ENCODE data around the gene SLC9A7. TPM values are rescaled to one million over a fixed set of nuclear protein-coding genes. Genes with fewer than 3 reads are reported as not detected.

SLC9A7 gene
- total RNA-seq, 4 donors from 2014 or later = 5.5 to 11.1 (median 7.3) TPM

- no peaks in the 10 kb centered on the region for H3K9me3 ChIP-seq
- no peak for TF ChIP-seq POLR2A (IDR thresholded peaks at IDR 0.05)
- no peak for TF ChIP-seq CTCF (IDR thresholded peaks at IDR 0.05)
- no peak for TF ChIP-seq EP300 (IDR thresholded peaks at IDR 0.05)
- DNase-seq (ENCODE audit: low spot score in 2 of 2) = no peak
- H3K4me1 ChIP-seq = no peaks in the 10 kb centered on the region
- H3K36me3 ChIP-seq = no peaks in the 10 kb centered on the region
- no peak overlapping the region for H3K27ac ChIP-seq
- H3K4me3 ChIP-seq = no peak overlapping the region
- WGBS, 2 donors = 85 to 91% methylated on average over 10 of the region's 10 CpGs
- H3K27me3 ChIP-seq = no peaks in the 10 kb centered on the region
These were observed 96.5 kb downstream of the SLC9A7 start for GRCh38 chrX:46662188-46662958.

GRCh38 chrX:46653482-46653881 is 105.4 kb downstream of the SLC9A7 start:
- TF ChIP-seq CTCF (IDR thresholded peaks at IDR 0.05) (no peak), POLR2A (IDR thresholded peaks at IDR 0.05) (no peak), EP300 (IDR thresholded peaks at IDR 0.05) (no peak)
- peaks cover 0 to 12% (median 0%) of the 10 kb centered on the region in 4 donors for H3K4me1 ChIP-seq
- no peaks in the 10 kb centered on the region for H3K27me3 ChIP-seq
- 40 to 44% methylated on average over 6 of the region's 6 CpGs for WGBS, 2 donors
- H3K4me3 ChIP-seq = no peak overlapping the region
- H3K27ac ChIP-seq = no peak overlapping the region
- H3K36me3 ChIP-seq = no peaks in the 10 kb centered on the region
- DNase-seq (ENCODE audit: low spot score in 2 of 2) = no peak
- H3K9me3 ChIP-seq = no peaks in the 10 kb centered on the region

GRCh38 chrX:46649421-46650260 is 109.3 kb downstream of the SLC9A7 start:
- H3K4me1 ChIP-seq = peaks cover 0 to 12% (median 0%) of the 10 kb centered on the region in 4 donors
- H3K4me3 ChIP-seq = no peak overlapping the region
- WGBS, 2 donors = 37 to 54% methylated on average over 7 of the region's 7 CpGs
- no peak for DNase-seq (ENCODE audit: low spot score in 2 of 2)
- H3K27ac ChIP-seq = no peak overlapping the region
- TF ChIP-seq CTCF (IDR thresholded peaks at IDR 0.05) = no peak
- TF ChIP-seq POLR2A (IDR thresholded peaks at IDR 0.05) = no peak
- TF ChIP-seq EP300 (IDR thresholded peaks at IDR 0.05) = no peak
- H3K27me3 ChIP-seq = no peaks in the 10 kb centered on the region
- no peaks in the 10 kb centered on the region for H3K9me3 ChIP-seq
- no peaks in the 10 kb centered on the region for H3K36me3 ChIP-seq

GRCh38 chrX:46648660-46649059 is 110.3 kb downstream of the SLC9A7 start:
- Histone ChIP-seq H3K27me3 (no peaks in the 10 kb centered on the region), H3K4me3 (no peak overlapping the region), H3K27ac (no peak overlapping the region), H3K9me3 (no peaks in the 10 kb centered on the region), H3K4me1 (peaks cover 0 to 12% (median 0%) of the 10 kb centered on the region in 4 donors), H3K36me3 (no peaks in the 10 kb centered on the region)
- 75 to 84% methylated on average over 6 of the region's 6 CpGs for WGBS, 2 donors
- TF ChIP-seq CTCF (IDR thresholded peaks at IDR 0.05) = no peak
- no peak for TF ChIP-seq EP300 (IDR thresholded peaks at IDR 0.05)
- TF ChIP-seq POLR2A (IDR thresholded peaks at IDR 0.05) = no peak
- no peak for DNase-seq (ENCODE audit: low spot score in 2 of 2)

- peaks cover 0 to 12% (median 0%) of the 10 kb centered on the region in 4 donors for H3K4me1 ChIP-seq
- TF ChIP-seq POLR2A (IDR thresholded peaks at IDR 0.05) (no peak), CTCF (IDR thresholded peaks at IDR 0.05) (no peak), EP300 (IDR thresholded peaks at IDR 0.05) (no peak)
- H3K27me3 ChIP-seq = no peaks in the 10 kb centered on the region
- no peak for DNase-seq (ENCODE audit: low spot score in 2 of 2)
- no peak overlapping the region for H3K27ac ChIP-seq
- WGBS, 2 donors = 49 to 60% methylated on average over 5 of the region's 5 CpGs
- no peaks in the 10 kb centered on the region for H3K36me3 ChIP-seq
- no peaks in the 10 kb centered on the region for H3K9me3 ChIP-seq
- no peak overlapping the region for H3K4me3 ChIP-seq
These were observed 111.7 kb downstream of the SLC9A7 start for GRCh38 chrX:46647251-46647650.

Data from tibial nerve (tissue), 4 donors.